CD4-positive, alpha-beta T cell treated with Interleukin-15 for 4 hours (primary cell): ENCODE measurements around the gene NOS1.
A peak's percentile ranks its signal among the peaks of the same experiment; 100 is the strongest.
"Not testable (repeated sequence)": the region's sequence is repeated elsewhere in the genome, so short reads cannot be mapped to it uniquely, and the experiment has no call there.

Experiments used
- DNase-seq: peaks from one replicate; pipeline ENCODE4 v3.0.0-alpha.2; 2020; ENCODE audit warnings: low spot score

Gene NOS1

DNA sequence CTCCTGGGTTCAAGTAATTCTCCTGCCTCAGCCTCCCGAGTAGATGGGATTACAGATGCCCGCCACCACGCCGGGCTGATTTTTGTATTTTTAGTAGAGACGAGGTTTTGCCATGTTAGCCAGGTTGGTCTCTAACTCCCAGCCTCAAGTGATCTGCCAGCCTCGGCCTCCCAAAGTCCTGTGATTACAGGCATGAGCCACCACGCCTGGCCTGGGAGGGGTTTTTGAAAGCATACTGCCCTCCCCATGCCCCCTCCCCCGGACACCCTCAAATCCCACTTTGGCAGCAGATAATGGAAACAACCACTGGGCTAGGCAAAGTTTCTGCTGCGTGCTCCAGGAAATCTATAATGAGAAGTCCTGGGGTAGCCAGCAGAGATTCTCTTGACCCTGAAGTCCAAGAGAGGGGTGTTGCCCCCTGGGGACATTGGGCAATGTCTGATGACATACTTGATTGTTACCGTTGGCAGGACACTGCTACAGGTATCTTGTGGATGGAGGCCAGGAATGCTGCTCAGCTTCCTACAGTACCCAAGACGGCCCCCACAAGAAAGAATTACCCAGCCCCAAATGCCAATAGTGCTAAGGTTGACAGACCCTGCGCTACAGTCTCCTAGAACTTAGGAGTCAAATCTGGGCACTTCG, 152.5 kb downstream of the NOS1 start:
- DNase-seq = no peak

DNA sequence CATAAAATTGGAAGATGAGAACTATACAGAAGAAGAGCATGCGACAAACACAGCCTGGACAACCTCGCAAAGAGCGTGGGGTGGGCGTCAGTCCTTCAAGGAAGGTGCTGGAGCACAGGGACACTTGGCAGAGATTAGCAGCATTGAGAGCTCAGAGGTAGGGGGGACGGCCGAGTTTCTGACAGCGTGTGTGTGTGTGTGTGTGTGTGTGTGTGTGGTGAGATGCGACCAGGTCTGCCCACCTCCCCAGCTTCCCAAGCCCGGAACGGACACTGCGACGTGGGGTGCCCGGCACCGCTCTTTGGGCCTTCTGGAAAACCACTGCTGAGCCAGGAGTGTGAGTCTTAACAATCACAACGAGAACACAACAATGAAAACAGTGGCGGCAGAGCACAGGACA, 153.2 kb downstream of the NOS1 start:
- DNase-seq = no peak

DNA sequence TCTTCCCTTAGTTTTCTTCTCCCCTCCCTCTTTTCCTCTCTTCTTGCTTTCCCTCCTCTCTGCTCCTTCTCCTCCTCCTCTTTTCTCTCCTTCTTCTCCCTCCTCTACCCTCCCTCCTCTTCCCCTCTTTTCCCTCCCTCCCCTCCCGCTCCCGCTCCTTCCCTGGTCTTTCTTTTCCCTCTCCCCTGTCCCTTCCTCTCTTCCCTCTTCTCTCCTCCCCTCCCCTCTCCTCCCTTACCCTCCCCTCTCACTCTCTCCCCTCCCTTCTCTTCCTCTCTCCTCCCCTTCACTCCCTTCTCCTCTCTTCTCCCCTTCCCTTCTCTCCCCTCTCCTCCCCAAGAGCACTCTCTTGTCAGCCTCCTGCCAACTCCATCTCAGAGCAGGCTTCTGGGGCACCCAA, 153.8 kb downstream of the NOS1 start:
- no peak for DNase-seq

DNA sequence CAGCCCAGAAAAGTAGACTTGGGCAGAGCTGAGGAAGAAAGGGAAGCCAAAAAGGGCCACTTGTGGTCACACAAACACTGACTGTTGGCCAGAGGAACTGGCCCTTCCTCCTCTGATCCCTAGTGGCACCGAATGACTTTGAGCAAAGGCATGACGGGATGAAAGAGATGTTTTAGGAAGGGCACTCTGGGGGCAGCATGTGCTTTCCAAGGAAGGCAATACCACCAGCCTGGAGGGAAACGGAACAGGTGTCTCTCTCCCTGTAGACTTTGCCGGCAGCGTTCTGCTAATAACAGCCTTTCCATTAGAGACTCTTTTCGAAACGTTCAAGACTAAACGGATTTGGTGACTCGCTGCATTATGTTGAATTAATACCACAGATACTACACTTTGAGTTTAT, 158.9 kb downstream of the NOS1 start:
- DNase-seq = no peak

DNA sequence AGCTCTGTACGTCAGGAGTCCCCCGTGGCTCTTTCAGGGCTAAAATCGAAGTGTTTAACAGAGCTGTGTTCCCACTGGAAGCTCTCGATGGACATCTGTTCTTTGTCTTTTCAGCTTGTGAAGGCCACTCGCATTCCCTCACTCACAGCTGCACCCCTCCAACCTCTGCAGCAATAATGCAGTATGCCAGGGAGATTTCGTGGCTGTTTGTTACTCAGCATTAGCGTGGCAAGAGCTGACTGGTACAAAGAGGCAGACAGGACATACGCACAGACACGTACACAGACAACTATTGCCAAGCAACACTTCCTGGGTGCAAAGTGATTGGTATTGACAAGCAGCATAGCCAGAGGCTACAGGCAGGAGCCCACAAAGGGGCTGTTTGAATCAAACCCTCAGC, 159.4 kb downstream of the NOS1 start:
- no peak for DNase-seq

DNA sequence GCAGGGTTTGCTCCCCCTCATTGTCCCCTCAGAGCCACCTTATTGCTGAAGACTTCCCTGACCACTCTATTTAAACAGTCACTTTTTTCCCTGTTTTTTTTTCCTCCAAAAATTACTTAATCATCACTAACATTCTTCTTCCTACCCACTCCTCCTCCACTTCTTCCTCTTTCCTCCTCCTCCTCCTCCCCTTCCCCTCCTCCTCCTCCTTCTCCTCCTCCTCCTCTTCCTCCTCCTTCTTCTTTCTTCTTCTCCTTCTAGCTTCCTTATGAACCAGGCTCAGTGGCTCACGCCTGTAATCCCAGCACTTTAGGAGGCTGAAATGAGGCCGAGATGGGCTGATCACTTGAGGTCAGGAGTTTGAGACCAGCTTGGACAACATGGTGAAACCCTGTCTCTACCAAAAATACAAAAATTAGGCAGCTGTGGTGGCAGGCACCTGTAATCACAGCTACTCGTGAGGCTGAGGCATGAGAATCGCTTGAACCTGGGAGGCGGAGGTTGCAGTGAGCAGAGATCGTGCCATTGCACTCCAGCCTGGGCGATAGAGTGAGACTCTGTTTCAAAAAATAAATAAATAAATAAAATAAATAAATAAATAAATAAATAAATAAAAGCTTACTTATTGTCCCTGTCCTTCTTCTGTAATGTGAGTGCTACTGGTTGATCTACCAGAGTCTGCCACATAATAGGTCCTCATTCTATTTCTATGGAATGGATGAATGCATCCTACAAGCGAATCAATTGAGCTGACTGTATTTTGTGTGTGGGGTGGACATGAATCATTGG, 161.3 kb downstream of the NOS1 start:
- not testable (repeated sequence) for DNase-seq

DNA sequence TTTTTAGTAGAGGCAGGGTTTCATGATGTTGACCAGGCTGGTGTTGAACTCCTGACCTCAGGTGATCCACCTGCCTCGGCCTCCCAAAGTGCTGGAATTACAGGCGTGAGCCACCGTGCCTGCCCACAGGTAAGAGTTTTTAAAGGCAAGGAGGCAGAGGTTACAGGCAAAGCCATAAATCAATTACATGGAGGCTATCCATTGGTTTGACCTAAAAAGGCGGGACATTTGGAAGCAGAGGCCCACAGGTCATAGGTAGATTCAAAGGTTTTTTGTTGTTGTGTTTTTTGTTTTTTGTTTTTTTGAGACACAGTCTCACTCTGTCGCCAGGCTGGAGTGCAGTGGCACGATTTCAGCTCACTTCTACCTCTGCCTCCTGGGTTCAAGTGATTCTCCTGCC, 165.1 kb downstream of the NOS1 start:
- not testable (repeated sequence) for DNase-seq

DNA sequence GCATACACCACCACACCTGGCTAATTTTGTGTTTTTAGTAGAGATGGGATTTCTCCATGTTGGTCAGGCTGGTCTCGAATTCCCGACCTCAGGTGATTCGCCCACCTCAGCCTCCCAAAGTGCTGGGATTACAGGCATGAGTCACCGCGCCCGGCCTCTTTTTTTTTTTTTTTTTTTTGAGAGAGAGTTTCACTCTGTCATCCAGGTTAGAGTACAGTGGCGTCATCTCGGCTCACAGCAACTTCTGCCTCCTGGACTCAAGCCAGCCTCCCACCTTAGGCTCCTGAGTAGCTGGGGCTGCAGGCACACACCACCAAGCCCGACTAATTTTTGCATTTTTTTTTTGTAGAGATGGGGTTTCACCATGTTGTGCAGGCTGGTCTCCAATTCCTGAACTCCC, 166.4 kb downstream of the NOS1 start:
- not testable (repeated sequence) for DNase-seq

DNA sequence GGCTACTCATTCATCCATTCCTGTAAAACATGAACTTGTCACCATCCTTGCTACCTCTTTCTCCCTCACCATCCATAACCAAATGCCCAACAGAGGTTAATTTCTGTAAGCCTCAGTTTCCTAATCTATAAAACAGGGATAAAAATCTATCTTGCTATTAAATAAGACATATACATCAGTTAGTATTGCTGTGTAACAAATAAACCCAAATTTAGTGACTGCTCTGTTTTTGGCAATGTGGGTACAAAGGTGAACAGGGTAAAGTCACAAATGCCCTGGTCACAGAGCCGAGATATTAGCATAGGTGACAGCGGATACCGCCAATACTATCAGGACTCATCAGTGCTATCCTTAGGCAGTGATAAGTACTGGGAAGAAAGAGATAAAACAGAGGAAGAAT, 167.5 kb downstream of the NOS1 start:
- DNase-seq = no peak

DNA sequence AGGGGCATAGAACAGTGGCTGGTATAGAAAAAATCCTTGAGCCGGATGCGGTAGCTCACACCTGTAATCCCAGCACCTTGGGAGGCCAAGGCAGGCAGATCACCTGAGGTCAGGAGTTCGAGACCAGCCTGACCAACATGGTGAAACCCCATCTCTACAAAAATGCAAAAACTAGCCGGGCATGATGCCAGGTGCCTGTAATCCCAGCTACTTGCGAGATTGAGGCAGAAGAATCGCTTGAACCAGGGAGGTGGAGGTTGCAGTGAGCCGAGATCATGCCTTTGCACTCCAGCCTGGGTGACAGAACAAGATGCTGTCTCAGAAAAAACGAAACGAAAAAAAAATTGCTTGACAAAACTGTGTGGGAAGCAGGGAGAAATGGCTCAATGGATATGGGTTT, 168.8 kb downstream of the NOS1 start:
- DNase-seq = not testable (repeated sequence)

DNA sequence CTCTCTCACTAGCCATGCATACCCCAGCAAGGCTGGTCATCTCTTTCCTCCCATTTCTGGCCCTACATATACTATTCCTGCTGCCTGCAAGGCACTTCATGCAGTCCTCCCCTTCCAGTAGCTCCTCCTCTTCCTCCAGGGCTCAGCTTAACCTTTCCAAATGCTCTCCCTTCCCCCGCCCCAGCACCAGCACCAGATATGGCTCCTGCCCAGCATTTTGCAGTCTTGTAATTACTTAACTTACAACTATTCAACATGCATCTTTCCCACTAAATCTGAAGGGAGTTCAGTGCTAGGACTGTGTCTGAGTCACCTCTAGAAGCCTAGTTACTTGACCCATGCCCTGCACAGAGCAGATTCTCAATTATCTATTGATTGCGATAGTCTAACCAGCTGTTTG, 169.4 kb downstream of the NOS1 start:
- DNase-seq = no peak

DNA sequence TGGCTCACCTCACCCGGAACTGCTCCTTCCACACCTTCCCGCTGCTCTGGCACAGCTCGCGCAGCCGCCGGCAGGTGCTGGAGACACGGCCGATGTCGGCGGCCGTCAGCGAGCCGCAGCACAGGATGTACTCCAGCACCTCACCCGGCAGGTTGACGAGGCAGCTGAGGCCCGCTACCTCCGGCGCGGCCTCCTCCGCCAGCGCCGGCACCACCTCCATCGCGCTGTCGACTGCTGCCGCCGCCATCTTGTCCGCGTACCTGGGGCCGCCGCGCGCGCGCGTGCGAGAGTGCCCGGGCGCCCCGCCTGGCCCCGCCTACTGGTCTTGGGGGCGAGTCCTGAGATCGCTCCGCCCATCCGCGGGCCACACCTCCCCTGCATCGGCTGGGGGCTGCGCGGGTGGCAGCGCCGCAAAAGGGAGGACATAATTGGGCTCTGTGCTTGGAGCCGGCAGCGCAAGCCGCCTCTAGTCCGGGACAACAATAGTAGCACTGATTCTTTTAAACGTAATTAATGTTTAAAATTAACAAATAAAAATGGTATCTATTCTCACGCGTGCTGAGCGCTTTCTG, 171.1 kb downstream of the NOS1 start, which contains the start of gene FBXO21:
TSS of gene FBXO21 (minus strand) at position 261 of the 572 bp plus-strand sequence. CDS start at position 247, 14 bp downstream.
- peak; percentile 92 for DNase-seq

DNA sequence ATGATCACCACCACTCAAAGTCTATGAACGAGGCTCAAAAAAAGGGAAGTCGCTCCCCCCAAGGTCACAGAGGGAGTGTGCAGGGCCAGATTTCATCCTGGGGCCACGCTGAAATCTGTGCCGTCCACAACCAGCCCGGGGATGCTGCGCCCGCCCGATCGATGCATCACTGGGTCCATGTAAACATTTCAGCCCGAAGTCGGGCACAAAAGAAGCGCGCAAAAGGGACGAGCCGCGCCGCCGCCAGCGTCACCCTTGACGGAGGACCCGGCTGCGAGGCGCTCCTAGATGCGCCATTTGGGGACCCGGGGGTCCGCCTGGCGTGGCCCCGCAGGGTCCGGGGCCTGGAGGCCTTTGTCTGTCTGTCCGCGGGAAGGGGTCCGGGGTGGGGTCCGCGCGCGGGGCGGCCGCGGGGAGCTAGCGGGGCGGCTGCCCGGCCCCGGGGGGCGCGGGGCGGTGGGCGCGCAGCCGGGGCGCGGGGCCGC, 171.7 kb downstream of the NOS1 start:
- DNase-seq = peak; percentile 9

DNA sequence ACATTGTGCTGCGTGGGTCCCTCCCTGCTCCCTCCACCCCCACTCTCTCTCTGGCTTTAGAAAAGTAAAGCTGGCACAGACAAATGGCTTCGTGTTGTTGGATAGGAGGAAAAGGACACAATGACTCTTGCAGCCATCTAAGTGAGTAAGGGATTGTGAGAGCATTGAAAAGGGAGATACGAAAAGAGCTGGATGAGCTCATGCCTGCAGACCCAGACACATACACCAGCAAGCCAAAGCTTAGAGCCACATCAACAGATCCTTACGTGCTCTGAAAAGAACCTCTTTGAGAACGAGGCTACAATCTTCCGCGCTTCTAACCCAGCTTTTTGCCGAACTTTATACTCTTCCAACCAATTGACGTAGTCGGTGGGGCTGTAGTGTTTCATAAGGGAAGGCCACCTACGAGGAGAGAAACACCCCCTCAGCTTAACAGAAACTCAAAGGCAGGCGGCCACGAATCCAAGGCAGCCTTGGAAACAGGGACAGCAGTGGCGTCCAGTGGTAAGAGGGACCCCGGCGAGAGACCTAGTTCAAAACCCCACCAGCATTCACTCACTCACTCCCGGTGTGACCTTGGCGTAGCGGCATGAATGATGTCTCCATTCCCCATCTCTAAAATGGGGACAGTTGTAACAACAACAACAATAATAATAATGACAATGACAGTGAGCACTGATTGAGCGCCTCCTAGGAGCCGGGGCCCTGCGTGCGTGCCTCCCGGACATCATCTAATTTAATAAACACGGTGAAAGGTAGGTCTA, 172.3 kb downstream of the NOS1 start:
- DNase-seq = no peak

DNA sequence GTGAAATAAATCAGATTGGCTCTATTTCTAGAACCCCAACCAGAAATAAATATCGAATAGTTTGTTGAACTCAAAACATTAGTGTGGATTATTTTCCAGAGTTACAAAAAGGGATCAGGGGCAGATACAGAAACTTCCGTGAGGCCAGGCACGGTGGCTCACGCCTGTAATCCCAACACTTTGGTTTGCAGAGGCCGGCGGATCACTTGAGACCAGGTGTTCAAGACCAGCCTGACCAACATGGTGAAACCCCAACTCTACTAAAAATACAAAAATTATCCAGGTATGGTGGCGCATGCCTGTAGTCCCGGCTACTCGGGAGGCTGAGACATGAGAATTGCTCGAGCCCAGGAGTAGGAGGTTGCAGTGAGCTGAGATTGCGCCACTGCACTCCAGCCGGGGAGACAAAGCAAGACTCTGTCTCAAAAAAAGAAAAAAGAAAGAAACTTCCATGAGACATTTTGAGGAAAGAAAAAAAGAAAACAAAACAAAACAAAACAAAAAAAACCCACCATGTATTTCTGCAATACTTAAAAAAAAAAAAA, 173.2 kb downstream of the NOS1 start:
- no peak for DNase-seq

DNA sequence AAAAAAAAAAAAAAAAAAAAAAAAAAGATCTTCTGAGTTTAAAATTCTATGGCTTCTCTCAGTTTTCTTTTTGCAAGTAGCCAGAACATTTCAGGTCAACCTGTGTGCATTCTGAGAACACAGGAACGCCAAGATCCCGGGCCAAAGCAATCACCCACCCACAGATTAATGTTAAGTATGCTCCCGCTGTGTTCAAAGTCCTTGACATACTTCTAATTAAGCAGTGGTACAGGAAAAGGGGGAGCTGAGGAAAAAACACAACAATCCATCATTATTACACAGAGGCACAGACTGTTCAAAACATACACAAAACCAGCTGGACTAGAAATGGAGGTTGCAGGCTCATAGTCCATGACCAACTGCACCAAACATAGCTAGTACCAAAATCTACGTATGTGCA, 174.0 kb downstream of the NOS1 start:
- DNase-seq = no peak

DNA sequence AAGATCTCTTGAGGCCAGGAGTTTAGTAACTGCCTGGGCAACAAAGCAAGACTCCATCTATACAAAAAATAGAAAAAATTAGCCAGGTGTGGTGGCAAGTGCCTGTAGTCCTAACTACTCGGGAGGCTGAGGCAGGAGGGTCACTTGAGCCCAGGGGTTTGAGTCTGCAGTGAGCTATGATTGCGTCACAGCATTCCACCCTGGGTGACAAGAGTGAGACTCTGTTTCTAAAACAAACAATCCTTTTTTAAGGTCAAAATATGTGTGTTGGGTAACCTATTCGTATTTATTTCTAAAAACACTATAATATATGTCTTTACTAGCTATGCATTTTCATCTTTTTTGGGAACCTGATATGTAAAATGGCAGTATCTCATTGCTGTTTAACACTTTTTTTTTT, 178.6 kb downstream of the NOS1 start:
- no peak for DNase-seq

DNA sequence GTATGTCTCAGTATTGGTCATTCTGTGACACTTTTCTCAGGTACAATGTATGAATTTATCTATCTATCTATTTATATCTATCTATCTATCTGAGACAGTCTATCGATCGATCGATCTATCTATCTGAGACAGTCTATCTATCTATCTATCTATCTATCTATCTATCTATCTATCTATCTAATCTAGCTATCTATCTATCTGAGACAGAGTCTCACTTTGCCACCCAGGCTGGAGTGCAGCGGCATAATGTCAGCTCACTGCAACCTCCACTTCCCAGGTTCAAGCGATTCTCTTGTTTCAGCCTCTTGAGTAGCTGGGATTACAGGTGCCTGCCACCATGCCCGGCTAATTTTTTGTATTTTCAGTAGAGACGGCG, 180.0 kb downstream of the NOS1 start:
- DNase-seq = not testable (repeated sequence)

DNA sequence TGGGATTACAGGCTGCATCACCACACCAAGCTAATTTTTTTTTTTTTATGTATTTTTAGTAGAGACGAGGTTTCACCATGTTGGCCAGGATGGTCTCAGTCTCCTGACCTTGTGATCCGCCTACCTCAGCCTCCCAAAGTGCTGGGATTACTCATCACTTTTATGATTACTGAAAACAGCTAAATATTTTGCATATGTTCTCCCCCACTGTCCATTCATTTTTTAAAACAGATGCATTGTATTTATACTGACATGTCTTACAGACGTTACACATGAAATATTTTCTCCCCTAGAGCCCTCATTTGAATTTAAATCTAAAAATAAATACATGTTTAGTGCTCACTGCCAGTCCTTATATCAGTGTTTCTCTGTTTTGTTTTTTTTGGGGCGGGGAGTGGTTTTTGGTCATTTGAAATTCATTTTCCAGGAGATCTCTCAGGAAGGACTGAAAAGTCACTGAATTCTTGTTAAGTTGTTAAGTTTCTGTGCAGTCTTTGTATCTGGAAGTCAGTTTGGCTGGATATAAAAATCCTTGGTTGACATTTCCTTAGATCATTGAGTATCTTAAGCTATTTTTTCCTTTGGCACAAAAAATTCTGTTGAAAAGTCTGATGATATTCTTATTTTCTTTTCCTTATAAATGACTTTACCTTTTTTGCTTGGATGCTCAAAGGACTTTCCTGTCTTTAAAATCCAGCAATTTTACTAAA, 180.5 kb downstream of the NOS1 start:
- DNase-seq = no peak

DNA sequence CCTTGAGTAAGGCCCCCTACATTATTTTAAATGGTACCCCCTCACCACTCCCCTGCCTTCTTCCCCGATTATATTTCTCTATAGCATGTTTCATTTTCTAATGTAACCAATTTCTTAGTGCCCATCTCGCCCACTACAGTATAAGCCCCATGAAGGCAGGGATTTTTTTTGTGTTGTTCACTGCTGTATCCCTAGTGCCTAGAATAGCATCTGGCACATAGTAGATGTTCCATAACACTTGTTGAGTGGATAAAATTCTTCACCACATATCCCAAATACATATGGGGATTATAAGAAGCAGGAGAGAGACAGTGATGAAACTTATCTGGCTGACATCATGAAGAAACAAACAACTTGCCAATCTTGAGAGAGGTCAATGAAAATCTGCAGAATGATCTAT, 182.7 kb downstream of the NOS1 start:
- DNase-seq = no peak

DNA sequence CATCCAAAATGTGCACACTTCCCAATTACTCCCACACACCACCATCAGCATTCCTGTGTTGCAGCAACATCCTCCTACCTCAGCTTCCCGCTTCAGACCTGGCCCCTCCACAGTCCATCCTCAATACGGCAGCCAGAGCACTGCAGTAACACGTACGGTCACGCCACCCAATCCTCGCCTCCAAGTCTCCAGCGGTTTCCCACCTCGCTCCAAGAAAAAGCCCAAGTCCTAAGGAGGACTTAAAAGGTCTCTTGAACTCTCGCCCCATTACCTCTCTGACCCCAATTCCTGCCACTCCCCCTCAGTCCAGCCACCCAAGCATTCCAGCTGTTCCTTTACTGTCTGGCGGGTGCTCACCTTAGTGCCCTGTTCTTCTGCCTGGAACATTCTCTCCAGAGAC, 183.1 kb downstream of the NOS1 start:
- no peak for DNase-seq

DNA sequence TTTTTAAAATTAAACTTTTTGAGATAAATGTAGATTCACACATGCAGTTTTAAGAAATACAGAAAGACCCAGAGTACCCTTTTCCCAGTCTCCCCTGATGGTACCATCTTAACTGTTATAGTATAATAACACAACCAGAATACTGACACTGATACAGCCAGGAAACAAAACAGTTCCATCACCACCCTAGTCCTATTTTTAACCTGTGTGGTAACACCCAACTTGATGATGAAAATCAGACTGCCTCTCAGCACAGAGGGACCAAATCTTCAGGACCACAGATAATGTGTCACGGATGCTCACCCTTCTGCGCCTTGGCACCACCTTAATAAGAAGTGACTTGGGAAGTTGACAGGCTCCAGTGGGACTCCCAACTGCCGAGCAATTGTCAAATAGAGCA, 189.3 kb downstream of the NOS1 start:
- DNase-seq = no peak
